BJ (cell line): ENCODE results near the gene CHST11. TPM values are rescaled to one million over a fixed set of nuclear protein-coding genes. Genes with fewer than 3 reads are reported as not detected.

Experiments
- CTCF ChIA-PET: fragments of 350-600 bp; formaldehyde crosslinking; extraction: SDS; loops from one replicate; lab custom pipeline; 2021; ENCODE audit warnings: antibody characterized with exemption, inconsistent platforms; lab: Yijun Ruan, JAX
- POLR2A ChIA-PET: fragments of 300-600 bp; sonication (Branson Sonifier 250); formaldehyde crosslinking; extraction: SDS; loops from one replicate; lab custom pipeline; 2021; ENCODE audit warnings: antibody characterized with exemption; lab: Charles Lee
- DNase-seq: peaks from one replicate; pipeline ENCODE4 v3.0.0-alpha.2; 2011; ENCODE audit warnings: low read depth
- H3K27me3 ChIP-seq: 2 replicates; pipeline ENCODE4 v1.6.0; 2011; ENCODE audit warnings: low read length; ENCODE audit not compliant: control insufficient read depth, insufficient read depth
- H3K36me3 ChIP-seq: 2 replicates; pipeline ENCODE4 v1.5.1; 2011; ENCODE audit warnings: low read length; ENCODE audit not compliant: control insufficient read depth, insufficient read depth
- H3K4me3 ChIP-seq: 2 replicates; pipeline ENCODE4 v1.5.1; 2011; ENCODE audit warnings: low read depth, mild to moderate bottlenecking, control low read depth, low read length
- polyA plus RNA-seq: library from polyadenylated mRNA; depleted of rRNA; stranded (reverse); fragments of >200 nt; gene quantifications from 2 replicates; pipeline ENCODE4 v1.2.3, GENCODE V29; 2011
- TF ChIP-seq, protein P1 (sequence below): IDR thresholded peaks from 2 replicates; pipeline ENCODE4 v1.5.1; 2011; ENCODE audit warnings: low read depth, mild to moderate bottlenecking, control low read depth, inconsistent platforms, low read length, moderate library complexity; ENCODE audit not compliant: insufficient read depth

Gene CHST11
- polyA plus RNA-seq, 1 experiment: 7.3 TPM

DNA sequence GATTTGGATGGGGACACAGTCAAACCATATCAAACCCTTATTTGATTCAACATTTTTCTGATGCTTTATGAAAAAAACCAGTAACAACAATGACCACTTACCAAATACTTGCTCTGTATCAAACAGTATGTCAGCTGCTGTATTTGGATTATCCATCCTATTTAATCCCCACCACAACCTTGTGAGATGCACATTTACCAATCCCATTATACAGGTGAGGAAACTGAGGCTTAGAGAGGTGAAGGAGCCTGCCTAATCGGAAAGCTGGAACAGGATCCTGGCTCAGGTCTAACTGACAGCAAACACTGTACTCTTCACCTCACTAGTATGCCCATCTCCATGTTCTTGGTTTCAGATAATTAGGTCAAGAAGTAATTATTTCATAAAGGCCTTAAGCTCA lies 13.8 kb downstream of the CHST11 start:
- CTCF ChIA-PET: no interaction called here
- no peaks in the 10 kb centered on the region for H3K36me3 ChIP-seq

DNA sequence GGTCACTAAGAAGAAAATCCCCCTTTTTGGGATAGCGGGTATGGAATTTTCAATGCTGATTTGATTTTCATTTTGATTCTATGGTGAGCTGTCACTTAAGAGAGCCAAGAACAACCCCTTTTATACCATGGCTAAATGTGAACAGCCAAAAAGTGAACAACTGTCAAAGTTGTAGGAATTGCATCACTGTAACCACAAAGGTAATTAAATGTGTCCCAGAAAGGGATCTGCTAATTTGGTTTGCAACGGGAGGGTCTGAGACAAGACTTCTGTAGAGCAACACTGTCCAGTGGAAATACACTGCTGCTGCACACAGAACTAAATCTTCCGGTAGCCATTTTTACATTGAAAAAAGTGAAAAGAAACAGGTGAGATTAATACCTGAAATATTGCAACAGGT lies 14.6 kb downstream of the CHST11 start:
- ChIA-PET CTCF (no interaction called here), POLR2A (no interaction called here)
- TF ChIP-seq, protein P1, sequence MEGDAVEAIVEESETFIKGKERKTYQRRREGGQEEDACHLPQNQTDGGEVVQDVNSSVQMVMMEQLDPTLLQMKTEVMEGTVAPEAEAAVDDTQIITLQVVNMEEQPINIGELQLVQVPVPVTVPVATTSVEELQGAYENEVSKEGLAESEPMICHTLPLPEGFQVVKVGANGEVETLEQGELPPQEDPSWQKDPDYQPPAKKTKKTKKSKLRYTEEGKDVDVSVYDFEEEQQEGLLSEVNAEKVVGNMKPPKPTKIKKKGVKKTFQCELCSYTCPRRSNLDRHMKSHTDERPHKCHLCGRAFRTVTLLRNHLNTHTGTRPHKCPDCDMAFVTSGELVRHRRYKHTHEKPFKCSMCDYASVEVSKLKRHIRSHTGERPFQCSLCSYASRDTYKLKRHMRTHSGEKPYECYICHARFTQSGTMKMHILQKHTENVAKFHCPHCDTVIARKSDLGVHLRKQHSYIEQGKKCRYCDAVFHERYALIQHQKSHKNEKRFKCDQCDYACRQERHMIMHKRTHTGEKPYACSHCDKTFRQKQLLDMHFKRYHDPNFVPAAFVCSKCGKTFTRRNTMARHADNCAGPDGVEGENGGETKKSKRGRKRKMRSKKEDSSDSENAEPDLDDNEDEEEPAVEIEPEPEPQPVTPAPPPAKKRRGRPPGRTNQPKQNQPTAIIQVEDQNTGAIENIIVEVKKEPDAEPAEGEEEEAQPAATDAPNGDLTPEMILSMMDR: no peak

More for the DNA sequence above, 13.8 kb downstream of the CHST11 start:
- no peak for DNase-seq
- H3K27me3 ChIP-seq: no peaks in the 10 kb centered on the region
- POLR2A ChIA-PET: no interaction called here
- TF ChIP-seq, protein P1: no peak
- H3K4me3 ChIP-seq: no peak overlapping the region

DNA sequence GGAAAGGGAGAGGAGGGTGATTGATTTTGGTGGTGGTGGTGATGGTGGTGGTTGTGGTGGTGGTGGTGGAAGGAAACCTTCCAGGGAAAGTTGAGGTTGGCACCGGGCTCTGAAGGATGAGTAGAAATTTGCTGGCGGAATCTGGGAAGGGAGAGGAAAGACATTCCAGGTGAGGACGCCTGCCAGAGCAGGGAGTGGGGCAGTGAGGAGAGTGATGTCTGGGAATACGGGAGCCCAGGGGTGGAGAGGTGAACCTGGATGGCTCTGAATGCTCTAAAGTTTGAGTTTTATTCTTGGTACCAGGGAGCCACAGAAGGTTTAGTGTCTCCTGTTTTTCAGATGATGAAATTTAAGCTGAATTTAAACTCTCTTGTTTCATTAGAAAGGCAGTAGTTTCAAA lies 16.0 kb downstream of the CHST11 start:
- Histone ChIP-seq H3K4me3 (no peak overlapping the region), H3K36me3 (no peaks in the 10 kb centered on the region), H3K27me3 (no peaks in the 10 kb centered on the region)
- TF ChIP-seq, protein P1: no peak
- ChIA-PET POLR2A (interaction anchor here (0.6 kb wide), 1 partner anchor 294 kb away, joined by 7 read pairs; no protein-coding TSS in a partner anchor), CTCF (interaction anchor here (1.0 to 1.2 kb wide), 3 partner anchors 8 to 63 kb away, joined by 3 to 4 read pairs (median 3); no protein-coding TSS in a partner anchor)
- no peak for DNase-seq

More for the DNA sequence above, 14.6 kb downstream of the CHST11 start:
- H3K4me3 ChIP-seq: no peak overlapping the region
- no peak for DNase-seq
- no peaks in the 10 kb centered on the region for H3K27me3 ChIP-seq
- no peaks in the 10 kb centered on the region for H3K36me3 ChIP-seq

DNA sequence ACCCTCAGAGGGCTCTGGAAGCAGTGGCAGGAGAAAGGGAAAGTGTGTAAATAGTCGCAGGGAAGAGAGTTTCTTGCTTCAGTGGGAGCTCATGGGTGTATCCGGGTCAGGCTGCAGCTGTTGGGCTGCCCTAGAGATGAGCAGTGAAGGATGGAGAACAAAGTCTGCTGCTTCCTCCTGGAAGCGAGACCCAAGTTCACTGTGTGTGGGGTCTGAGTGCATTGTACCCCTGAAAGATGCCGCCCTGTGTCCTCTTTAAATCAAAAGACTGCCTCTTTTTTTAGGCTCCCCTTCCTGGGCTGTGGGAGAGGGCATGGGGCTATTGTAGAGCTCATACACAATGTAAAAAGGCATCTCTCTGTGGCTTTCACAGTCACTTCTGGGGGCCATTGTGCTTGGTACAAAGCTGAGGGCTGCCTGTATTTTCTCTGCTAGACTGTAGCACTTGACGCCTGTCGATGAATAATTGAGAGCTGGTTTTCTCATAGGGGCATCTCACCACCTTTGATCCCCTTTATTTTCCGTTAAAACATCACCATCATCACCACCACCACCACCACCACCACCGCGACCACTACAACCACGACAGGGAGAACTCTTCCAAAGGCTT lies 16.7 kb downstream of the CHST11 start:
- POLR2A ChIA-PET: interaction anchor here (0.6 kb wide), 1 partner anchor 294 kb away, joined by 7 read pairs; no protein-coding TSS in a partner anchor
- H3K4me3 ChIP-seq: no peak overlapping the region
- CTCF ChIA-PET: interaction anchor here (0.9 to 1.4 kb wide), 4 partner anchors 8 to 63 kb away, joined by 3 to 4 read pairs (median 3); no protein-coding TSS in a partner anchor
- TF ChIP-seq, protein P1: no peak
- H3K36me3 ChIP-seq: no peaks in the 10 kb centered on the region
- DNase-seq: no peak
- H3K27me3 ChIP-seq: no peaks in the 10 kb centered on the region

DNA sequence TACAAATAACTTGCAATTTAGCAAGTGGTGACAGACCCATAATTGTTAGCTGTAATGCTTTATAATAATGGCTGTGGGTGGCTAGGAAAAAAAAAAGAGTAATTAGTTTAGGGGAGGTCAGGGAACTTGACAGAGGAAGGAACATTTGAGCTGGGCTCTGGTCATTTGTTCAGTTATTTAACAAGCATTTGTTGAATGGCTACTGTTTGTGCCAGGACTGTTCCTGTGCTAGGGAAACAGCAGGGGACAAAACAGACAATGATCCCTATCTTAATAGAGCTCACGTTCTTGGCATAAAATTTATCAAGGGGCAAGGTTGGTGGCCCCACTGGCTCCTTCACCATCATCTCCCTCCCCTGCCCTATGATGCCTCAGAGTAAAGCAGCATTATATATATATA lies 18.5 kb downstream of the CHST11 start:
- CTCF ChIA-PET: interaction anchor here (0.9 kb wide), 1 partner anchor 15 kb away, joined by 3 read pairs; no protein-coding TSS in a partner anchor

More for the DNA sequence above, 18.5 kb downstream of the CHST11 start:
- Histone ChIP-seq H3K36me3 (no peaks in the 10 kb centered on the region), H3K4me3 (no peak overlapping the region), H3K27me3 (no peaks in the 10 kb centered on the region)
- DNase-seq: no peak
- POLR2A ChIA-PET: no interaction called here
- TF ChIP-seq, protein P1: no peak
